ENCODE measurements around the gene CARD8.

The CARD8 gene

DNA sequence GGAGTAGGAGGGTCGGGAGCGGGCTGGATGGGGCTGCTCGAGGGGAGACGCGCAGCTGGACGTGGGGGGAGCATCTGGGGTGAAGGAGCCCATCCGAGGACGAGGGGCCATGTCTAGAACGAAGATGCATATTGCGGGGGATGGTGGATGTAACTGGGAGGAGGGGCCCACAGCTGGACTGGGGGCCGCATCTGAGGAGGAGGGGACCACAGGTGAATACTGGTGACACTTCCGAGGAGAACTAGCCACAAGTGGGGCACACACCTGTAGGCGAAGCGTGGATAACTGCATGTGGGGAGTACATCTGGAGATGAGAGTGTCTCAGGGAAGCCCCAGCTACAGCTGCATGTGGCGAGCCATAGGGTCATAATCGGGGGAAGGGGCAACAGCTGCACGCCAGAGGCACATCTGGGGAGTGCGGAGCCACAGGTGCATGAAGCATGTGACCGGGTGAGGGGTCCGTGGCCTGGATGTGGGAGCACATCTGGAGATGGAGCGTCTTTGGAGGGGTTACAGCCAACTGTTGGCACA is 84.8 kb downstream of the CARD8 start:
- DNase-seq (ENCODE audit: low spot score) = no peak

DNA sequence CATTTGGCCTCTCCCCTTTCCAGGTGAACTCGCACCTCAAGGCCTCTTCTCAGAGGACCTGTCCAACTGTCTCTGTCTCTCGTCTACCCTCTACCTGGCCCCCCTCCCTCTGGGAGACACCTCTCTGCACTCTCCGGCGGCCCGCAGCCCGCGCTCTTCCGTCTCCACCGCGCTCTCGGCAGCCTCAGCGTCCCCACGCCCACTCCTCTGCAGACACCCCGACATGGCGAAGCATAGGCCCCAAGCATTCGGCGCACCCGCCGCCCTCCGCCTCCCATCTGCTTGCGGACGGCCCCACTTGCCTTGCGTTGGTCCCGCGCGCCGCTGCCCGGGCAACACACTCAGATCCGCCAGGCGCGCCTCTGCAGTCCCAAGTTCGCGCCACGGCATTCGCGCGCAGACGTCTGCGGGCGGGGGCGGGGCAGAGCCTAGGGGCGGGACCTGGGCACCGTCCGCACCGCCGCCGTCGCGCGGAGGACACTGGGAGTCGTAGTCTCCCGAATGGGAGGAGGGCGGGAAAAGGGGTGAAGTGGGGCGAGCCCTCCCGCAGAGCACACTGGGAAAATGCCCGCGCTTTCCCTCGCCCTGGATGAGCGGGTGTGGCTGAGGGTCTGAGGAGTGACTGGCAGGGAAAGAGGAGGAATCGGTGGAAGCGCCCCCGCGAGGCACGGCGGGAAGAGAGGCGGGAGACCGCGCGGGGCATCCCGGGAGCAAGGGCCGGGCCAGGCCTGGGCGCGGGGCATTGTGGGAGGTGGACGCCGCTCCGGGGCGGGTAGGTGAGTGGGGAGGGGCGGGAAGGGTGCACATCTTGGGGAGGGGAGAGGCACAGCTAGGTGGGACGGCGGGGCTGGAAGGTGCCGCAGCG is 85.5 kb downstream of the CARD8 start, which contains the start of the genes LIG1 and ZSWIM9:
TSS of gene LIG1 (minus strand) at position 406 of the 865 bp plus-strand sequence. CDS start 4,778 bp downstream, outside the sequence.
TSS of gene ZSWIM9 (plus strand) at position 742 of the 865 bp plus-strand sequence. CDS start 1,123 bp downstream, outside the sequence.
- DNase-seq (ENCODE audit: low spot score) = peak; percentile 97

DNA sequence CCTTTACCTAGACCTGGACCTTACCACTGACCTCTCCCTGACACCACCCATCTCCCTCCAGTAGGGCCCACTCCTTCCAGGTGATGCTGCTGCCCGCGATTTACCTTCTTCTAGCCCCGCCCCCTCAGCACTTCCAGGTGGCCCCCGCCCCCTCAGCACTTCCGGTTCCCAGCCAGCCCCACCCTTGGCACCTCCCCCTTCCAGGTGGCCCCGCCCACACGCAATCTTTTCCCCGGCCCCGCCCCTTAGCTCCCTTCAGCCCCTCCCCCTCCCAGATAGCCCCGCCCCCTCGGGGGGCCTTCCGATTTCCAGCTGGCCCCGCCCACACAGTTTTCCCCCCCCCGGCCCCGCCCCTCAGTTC is 86.2 kb downstream of the CARD8 start:
- peak; percentile 93 for DNase-seq (ENCODE audit: low spot score)

- no peak for DNase-seq (ENCODE audit: low spot score)
These were observed 87.0 kb downstream of the CARD8 start for GRCh38 chr19:48168689-48169088.

DNA sequence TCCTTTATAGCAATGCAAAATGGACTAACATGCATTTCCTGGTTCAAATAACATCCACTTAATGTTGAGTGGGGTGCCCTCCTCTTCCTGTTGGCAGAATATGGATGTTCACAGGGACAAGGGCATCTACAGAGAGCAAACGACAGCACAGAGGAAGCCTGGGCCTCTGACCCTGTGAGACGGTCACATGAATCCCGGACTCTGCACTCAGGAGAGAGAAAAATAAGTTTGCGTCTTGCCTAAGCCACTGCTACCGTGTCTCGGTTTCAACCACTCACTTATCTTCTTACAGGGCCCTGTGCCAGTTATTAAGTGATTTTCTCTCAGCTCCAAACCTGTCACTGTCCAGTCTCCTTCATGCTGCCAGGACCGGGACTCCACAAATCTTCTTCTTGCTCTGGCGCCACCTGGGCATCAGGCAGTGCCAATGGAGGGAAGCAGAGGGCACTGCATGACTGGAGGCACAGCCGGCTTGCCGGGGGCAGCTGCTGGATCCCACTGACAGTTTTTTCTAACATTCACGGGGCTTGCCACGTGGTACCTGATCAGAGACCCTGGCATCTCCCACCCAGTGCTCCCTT is 97.4 kb downstream of the CARD8 start:
- no peak for DNase-seq (ENCODE audit: low spot score)

Measured in AG08395 (cell line).